Measurements from ENCODE around the gene GSPT1.

GSPT1 gene

GRCh38 chr16:11876306-11876705, 39.5 kb downstream of the GSPT1 start:
- no peak overlapping the region for H3K27ac ChIP-seq

DNA sequence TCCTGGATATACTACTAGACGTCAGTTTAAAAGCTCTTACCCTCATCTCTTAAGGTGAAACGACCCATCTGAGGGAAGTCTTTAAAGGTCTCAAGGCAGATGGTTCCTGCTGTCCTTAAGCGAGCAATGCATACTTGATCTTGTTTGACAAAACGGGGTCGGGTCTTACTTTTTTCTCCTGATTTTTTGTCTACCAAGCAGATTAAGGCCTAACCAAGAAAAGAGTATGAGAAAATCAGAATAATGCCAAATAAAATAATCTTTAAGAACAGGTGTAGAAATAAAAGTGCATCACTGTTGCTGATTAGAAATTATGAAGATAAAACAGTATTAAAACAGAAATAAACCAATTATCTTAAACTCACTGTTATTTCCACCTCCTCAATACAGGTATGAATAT, 40.0 kb downstream of the GSPT1 start:
- Histone ChIP-seq H3K27me3 (ENCODE audit: insufficient read depth, low read depth) (no peaks in the 10 kb centered on the region), H3K9ac (no peak overlapping the region), H3K36me3 (ENCODE audit: insufficient read depth) (peaks cover 45% of the 10 kb centered on the region; the same call in 1 of the 2 replicates), H3K27ac (no peak overlapping the region), H3K79me2 (ENCODE audit: insufficient read depth, low read depth) (peaks cover 7% of the 10 kb centered on the region; the same call in 1 of the 2 replicates), H3K4me2 (no peak overlapping the region), H3K4me3 (IDR thresholded peaks at IDR 0.05; ENCODE audit: insufficient read depth, low read depth, low read length) (no peak overlapping the region), H2AFZ (ENCODE audit: low read depth) (no peak overlapping the region), H3K4me1 (ENCODE audit: low read depth, poor library complexity, severe bottlenecking) (peaks cover 4% of the 10 kb centered on the region), H4K20me1 (ENCODE audit: insufficient read depth) (peaks cover 3% of the 10 kb centered on the region)
- TF ChIP-seq, protein P1, sequence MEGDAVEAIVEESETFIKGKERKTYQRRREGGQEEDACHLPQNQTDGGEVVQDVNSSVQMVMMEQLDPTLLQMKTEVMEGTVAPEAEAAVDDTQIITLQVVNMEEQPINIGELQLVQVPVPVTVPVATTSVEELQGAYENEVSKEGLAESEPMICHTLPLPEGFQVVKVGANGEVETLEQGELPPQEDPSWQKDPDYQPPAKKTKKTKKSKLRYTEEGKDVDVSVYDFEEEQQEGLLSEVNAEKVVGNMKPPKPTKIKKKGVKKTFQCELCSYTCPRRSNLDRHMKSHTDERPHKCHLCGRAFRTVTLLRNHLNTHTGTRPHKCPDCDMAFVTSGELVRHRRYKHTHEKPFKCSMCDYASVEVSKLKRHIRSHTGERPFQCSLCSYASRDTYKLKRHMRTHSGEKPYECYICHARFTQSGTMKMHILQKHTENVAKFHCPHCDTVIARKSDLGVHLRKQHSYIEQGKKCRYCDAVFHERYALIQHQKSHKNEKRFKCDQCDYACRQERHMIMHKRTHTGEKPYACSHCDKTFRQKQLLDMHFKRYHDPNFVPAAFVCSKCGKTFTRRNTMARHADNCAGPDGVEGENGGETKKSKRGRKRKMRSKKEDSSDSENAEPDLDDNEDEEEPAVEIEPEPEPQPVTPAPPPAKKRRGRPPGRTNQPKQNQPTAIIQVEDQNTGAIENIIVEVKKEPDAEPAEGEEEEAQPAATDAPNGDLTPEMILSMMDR (conservative IDR thresholded peaks at IDR 0.05; ENCODE audit: low read depth, low read length) = no peak

More at GRCh38 chr16:11876306-11876705, 39.5 kb downstream of the GSPT1 start:
- no peak overlapping the region for H2AFZ ChIP-seq (ENCODE audit: low read depth)
- H3K27me3 ChIP-seq (ENCODE audit: insufficient read depth, low read depth) = no peaks in the 10 kb centered on the region
- peaks cover 11% of the 10 kb centered on the region; the same call in 1 of the 2 replicates for H3K79me2 ChIP-seq (ENCODE audit: insufficient read depth, low read depth)
- no peak overlapping the region for H3K4me2 ChIP-seq
- no peak overlapping the region for H3K4me3 ChIP-seq (IDR thresholded peaks at IDR 0.05; ENCODE audit: insufficient read depth, low read depth, low read length)
- H3K9ac ChIP-seq = no peak overlapping the region
- peaks cover 3% of the 10 kb centered on the region for H4K20me1 ChIP-seq (ENCODE audit: insufficient read depth)
- TF ChIP-seq, protein P1 (conservative IDR thresholded peaks at IDR 0.05; ENCODE audit: low read depth, low read length) = no peak
- peaks cover 4% of the 10 kb centered on the region for H3K4me1 ChIP-seq (ENCODE audit: low read depth, poor library complexity, severe bottlenecking)
- peaks cover 45% of the 10 kb centered on the region; the same call in 1 of the 2 replicates for H3K36me3 ChIP-seq (ENCODE audit: insufficient read depth)

GRCh38 chr16:11871193-11871592, 44.6 kb downstream of the GSPT1 start:
- Histone ChIP-seq H3K4me1 (ENCODE audit: low read depth, poor library complexity, severe bottlenecking) (peaks cover 4% of the 10 kb centered on the region), H3K4me3 (IDR thresholded peaks at IDR 0.05; ENCODE audit: insufficient read depth, low read depth, low read length) (no peak overlapping the region), H3K4me2 (no peak overlapping the region), H3K27ac (no peak overlapping the region), H3K27me3 (ENCODE audit: insufficient read depth, low read depth) (no peaks in the 10 kb centered on the region), H2AFZ (ENCODE audit: low read depth) (no peak overlapping the region), H3K36me3 (ENCODE audit: insufficient read depth) (peaks cover 24% of the 10 kb centered on the region; the same call in 1 of the 2 replicates), H3K9ac (no peak overlapping the region), H4K20me1 (ENCODE audit: insufficient read depth) (peaks cover 5% of the 10 kb centered on the region; the same call in 1 of the 2 replicates), H3K79me2 (ENCODE audit: insufficient read depth, low read depth) (no peaks in the 10 kb centered on the region; the same call in 1 of the 2 replicates)
- TF ChIP-seq, protein P1 (conservative IDR thresholded peaks at IDR 0.05; ENCODE audit: low read depth, low read length) = 0 out of 2 replicates have a peak, but pooled peaks have one; percentile 18

- Histone ChIP-seq H3K4me2 (no peak overlapping the region), H3K36me3 (ENCODE audit: insufficient read depth) (peaks cover 24% of the 10 kb centered on the region; the same call in 1 of the 2 replicates), H4K20me1 (ENCODE audit: insufficient read depth) (peaks cover 5% of the 10 kb centered on the region; the same call in 1 of the 2 replicates), H2AFZ (ENCODE audit: low read depth) (no peak overlapping the region), H3K27me3 (ENCODE audit: insufficient read depth, low read depth) (no peaks in the 10 kb centered on the region), H3K4me1 (ENCODE audit: low read depth, poor library complexity, severe bottlenecking) (peaks cover 4% of the 10 kb centered on the region), H3K27ac (no peak overlapping the region), H3K4me3 (IDR thresholded peaks at IDR 0.05; ENCODE audit: insufficient read depth, low read depth, low read length) (no peak overlapping the region), H3K9ac (no peak overlapping the region), H3K79me2 (ENCODE audit: insufficient read depth, low read depth) (no peaks in the 10 kb centered on the region; the same call in 1 of the 2 replicates)
- TF ChIP-seq, protein P1 (conservative IDR thresholded peaks at IDR 0.05; ENCODE audit: low read depth, low read length) = no peak
Observed at GRCh38 chr16:11870399-11870798, 45.4 kb downstream of the GSPT1 start.
